ENCODE measurements around the gene CCDC85A.

The CCDC85A gene

DNA sequence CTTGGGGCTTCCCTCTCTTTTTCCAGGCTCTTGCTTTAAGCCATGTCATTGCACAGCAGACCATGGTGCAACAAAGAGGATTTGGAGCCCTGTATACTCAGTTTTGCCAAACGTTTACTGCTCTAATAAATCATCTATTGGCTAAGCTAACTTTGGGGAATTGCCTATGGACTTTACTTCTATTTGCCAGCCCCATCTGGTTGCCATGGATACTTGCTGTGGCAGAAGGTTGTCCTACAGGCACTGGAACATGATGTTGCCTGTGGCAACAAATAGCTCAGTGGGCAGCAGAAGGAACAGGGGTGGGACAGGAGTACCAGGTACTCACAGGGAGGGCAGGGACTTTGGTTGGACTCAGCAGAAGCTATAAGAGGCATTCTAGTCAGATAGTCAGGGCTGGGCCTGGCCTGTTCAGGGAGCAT is 129.7 kb downstream of the CCDC85A start:
- no peak for DNase-seq

- no peak for DNase-seq
These were observed 130.6 kb downstream of the CCDC85A start for GRCh38 chr2:56314371-56314770.

DNA sequence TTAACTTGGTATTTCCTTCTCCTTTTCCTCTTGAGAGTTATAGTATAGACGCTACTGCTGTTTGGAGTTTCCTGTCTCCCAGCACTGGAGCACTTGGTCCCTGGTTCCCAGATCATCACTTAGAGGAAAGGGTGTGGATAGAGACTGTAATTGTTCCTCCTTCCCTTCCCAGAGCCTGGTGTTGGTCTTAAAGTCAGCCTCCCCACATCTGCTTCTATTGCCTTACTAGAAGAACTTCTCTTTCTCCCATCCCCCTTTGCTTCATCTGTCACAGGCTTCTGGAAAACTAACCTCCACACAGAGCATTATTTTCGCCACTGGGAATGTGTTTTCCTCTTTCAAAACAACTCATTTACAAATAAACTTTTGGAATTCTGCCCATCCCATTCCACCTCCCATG is 131.0 kb downstream of the CCDC85A start:
- no peak for DNase-seq

- DNase-seq = no peak
These were observed 131.6 kb downstream of the CCDC85A start for GRCh38 chr2:56315376-56315775.

GRCh38 chr2:56316011-56316410 is 132.2 kb downstream of the CCDC85A start:
- DNase-seq = no peak

DNA sequence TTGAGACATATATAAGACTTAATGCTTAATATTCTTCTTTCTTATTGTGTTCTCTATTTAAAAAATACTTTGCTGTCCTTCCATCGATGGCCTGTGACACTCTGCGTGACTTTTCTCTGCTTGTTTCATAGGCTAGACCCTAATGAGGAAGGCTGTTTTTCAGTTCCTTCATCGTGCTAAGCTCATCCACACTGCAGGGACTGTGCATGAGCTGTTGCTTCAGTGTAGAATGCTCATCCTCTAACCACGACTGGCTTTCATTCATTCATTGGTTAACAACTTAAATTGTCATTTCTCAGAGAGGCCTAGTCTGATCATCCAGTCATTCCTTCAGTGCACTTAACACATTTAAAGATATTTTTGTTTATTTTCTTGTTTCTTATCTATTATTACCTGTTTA is 134.4 kb downstream of the CCDC85A start:
- DNase-seq = no peak

GRCh38 chr2:56325661-56326345 is 142.0 kb downstream of the CCDC85A start:
- no peak for DNase-seq

DNA sequence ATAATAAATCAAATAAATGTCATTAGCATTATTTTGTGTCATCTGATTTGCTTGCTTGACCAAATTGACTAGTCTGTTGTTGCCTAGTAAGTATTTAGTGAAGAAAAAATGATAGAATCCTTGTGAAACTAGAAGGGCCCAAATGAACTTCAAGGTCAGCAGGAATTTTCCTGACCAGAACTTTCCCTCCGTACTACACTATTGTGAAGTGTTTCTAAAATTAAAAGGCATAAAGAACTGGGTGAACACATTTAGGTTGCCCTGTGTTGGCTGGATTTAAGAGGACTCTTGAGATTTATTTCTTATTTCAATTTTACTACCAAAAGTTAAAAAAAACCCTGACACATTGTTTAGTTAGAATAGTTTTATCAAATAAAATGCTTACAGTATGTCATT is 142.6 kb downstream of the CCDC85A start:
- no peak for DNase-seq

GRCh38 chr2:56331810-56332209 is 148.0 kb downstream of the CCDC85A start:
- DNase-seq = no peak

DNA sequence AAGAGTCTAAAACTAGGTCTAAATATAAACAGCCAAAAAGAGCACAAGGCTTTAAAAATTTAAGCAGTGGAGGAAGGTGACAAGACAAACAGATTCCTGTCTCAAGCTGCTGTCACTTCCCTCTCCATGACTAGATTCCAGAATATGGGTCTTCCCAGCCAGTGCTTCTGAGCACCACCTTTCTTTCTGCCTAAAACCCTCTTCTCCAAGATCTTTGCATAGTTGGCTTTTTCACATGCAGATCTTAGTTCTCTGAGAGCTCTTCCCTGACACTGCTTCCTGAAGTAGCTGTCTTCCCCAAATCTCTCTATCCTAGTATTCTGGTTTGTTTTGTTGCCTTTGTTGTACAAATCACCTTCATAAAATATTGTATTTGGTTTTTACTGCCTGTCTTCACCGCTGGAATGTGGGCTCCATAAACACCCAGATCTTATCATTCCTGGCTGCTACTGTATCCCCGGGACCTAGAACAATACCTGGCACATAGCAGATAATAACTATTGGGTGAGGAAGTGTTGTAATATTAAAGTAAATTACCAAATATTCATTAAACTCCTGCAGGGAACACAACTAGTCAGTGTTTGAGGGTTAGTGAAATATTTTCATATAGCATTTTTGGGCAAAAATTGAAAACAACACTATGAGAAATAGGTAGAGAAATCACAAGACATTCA is 150.2 kb downstream of the CCDC85A start:
- no peak for DNase-seq

GRCh38 chr2:56334622-56335021 is 150.8 kb downstream of the CCDC85A start:
- DNase-seq = no peak

GRCh38 chr2:56335101-56335500 is 151.3 kb downstream of the CCDC85A start:
- no peak for DNase-seq

GRCh38 chr2:56337342-56337741 is 153.6 kb downstream of the CCDC85A start:
- DNase-seq = peak; percentile 65

DNA sequence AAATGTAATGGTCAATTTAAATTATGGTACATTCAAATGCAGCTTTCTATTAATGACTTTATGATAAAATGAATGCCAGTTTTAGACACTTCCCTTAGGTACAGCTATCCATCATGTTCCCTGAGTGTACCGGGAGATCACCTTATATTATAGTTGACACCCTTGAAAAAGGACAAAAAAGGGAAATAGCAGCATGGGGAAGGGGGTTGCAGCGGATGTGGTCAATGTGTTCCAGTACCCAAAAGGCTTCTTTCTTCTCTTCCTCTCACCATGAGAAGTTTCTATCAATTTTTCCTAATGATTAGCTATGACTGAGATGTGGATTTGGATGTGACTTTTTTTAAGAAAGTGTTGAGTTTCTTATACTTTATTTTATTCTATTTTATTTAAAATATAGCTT is 154.4 kb downstream of the CCDC85A start:
- DNase-seq = no peak

- no peak for DNase-seq
These were observed 161.0 kb downstream of the CCDC85A start for GRCh38 chr2:56344771-56345170.

DNA sequence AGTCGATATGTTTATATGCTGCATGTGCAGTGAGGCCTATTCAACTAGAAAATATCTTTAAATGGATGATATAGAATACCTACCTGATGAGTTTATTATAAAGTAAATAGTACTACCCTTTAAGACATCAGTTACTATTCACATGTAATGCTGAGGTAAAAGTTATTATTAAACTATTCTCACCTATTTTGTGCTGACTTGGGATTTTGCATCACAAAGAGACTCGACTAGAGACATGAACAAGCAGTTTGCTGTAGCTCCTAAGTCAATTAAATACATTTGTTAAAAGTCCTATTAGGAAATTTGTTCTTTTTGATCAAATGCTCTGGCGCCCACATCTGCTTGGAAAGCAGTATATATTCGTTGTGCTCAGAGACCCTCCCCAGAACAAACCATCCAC is 164.1 kb downstream of the CCDC85A start:
- DNase-seq = no peak

DNA sequence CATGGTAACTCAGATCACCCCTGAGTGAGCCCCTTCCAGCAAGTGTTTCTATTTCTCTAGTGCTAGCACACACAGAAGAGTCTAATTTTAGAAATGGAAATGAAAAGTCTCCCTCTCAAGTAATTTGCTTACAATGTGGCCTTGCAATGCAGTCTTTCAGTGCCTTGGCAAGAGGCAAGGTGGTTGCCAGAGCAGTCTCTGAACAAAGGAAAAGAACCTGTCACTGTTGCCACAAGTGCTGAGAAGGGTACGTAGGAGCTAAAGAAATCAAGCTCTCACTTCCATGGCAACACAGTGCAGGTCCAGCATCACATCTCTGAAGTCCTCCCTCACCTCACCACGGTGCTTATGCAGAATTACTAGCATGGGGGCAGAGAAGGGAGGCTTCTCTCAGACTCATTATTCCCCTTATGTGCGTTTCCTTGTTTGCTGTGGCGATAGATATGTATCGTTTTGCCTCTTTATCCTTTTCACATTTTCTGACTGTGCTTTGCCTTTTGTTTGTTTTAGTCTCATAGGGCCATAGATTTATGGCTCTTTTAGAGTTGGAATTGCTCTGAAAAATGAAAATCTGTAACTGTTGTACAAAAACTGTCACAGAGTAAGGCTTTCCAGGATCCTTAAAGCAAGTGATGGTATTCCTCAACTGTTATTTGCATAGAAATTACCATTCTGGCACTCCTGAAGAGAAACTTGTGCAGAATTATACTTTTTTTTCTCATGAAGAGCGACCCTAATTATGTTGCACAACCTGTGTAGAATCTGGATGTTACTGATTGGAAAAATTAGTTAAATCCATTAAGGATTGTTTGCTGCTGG is 164.8 kb downstream of the CCDC85A start:
- no peak for DNase-seq

- DNase-seq = peak; percentile 20
These were observed 174.0 kb downstream of the CCDC85A start for GRCh38 chr2:56357655-56358295.

GRCh38 chr2:56361844-56362243 is 178.1 kb downstream of the CCDC85A start:
- DNase-seq = no peak

- no peak for DNase-seq
These were observed 181.1 kb downstream of the CCDC85A start for GRCh38 chr2:56364902-56365301.

DNA sequence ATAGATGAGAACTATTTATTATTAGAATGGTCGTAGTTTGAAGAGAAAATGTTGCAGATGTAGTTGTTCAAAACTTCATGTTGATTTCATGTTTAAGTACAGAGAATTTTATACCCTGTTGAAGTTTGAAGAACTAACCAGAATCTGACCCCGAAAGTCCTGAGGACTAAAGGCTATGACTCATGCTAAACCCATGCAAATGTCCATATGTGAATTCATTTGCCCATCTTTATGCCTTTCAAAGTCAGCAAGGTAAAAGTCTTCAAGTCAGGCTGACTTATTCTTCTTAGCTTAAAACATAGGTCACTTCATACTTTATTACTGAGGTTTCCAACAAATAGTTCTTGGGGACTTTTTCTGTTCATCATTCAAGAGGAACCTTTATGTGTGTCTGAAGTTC is 185.5 kb downstream of the CCDC85A start:
- DNase-seq = no peak

DNA sequence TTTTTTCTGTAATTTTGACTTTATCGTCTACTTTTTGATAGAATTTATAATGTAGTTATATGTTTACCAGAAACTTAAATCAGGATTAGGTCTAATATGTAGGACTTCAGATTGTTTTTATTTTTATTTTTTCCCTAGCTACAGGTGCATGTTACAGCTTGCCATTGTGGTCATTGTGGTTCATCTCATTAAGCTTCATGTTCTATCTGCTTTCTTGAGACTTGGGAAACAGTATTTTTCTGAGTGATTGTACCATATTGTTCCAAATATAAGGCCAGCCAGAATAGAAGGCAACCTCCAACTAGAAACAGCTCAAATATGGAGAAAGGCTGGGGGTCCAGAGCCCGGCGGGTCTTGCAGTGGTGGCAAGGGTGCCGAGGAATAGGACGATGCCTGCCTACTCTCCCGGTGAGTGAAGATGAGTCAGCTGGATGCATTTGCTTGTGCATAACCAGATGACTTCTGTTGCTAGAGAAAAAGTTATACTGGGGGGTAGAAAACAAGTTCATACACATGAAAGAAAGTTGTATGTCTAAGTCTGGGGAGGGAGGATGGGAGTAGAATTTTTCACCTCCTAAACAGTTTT is 188.4 kb downstream of the CCDC85A start:
- DNase-seq = no peak

- DNase-seq = no peak
These were observed 191.5 kb downstream of the CCDC85A start for GRCh38 chr2:56375251-56375650.
